Effector memory CD8-positive, alpha-beta T cell (primary cell): ENCODE measurements around the gene GOLIM4.

ENCODE experiments used
- ATAC-seq: fragments of 150-1000 bp; cut with Tn5 transposase; replicated peaks from 2 replicates; pipeline ENCODE4 v1.10.0; 2021; ENCODE audit warnings: mild to moderate bottlenecking, moderate library complexity
- DNase-seq, 3 experiments: peaks; one replicate each; pipeline ENCODE4 v3.0.0; 2021
- H3K27ac Mint-ChIP-seq, 2 donors: one replicate each; pipeline ENCODE4 v1.8.0; 2022; ENCODE audit warnings: mild to moderate bottlenecking in 2 of 2, mixed read lengths in 2 of 2, moderate library complexity in 2 of 2
- H3K27me3 Mint-ChIP-seq, 2 donors: one replicate each; pipeline ENCODE4 v1.8.0; 2022; ENCODE audit warnings: mixed read lengths in 2 of 2
- H3K36me3 Mint-ChIP-seq: one replicate; pipeline ENCODE4 v1.8.0; 2022; ENCODE audit warnings: mild to moderate bottlenecking, moderate library complexity, mixed read lengths; ENCODE audit not compliant: insufficient read depth
- H3K4me1 Mint-ChIP-seq, 2 donors: one replicate each; pipeline ENCODE4 v1.8.0; 2022; ENCODE audit warnings: low read depth in 2 of 2, mixed read lengths in 2 of 2
- H3K4me3 Mint-ChIP-seq, 2 donors: one replicate each; pipeline ENCODE4 v1.8.0; 2022; ENCODE audit warnings: mild to moderate bottlenecking in 2 of 2, mixed read lengths in 2 of 2, moderate library complexity in 2 of 2
- H3K9me3 Mint-ChIP-seq, 2 donors: one replicate each; pipeline ENCODE4 v1.8.0; 2022; ENCODE audit warnings: mixed read lengths in 2 of 2

The GOLIM4 gene

GRCh38 chr3:168080499-168081170 lies 15.1 kb downstream of the GOLIM4 start:
- no peak for DNase-seq
- no peak for ATAC-seq
- Mint-ChIP-seq H3K36me3 (no peaks in the 10 kb centered on the region), H3K4me1 (no peaks in the 10 kb centered on the region), H3K4me3 (no peak overlapping the region), H3K9me3 (no peaks in the 10 kb centered on the region), H3K27me3 (no peaks in the 10 kb centered on the region), H3K27ac (no peak overlapping the region)

GRCh38 chr3:168080022-168080421 lies 15.7 kb downstream of the GOLIM4 start:
- no peak for DNase-seq
- Mint-ChIP-seq H3K4me1 (no peaks in the 10 kb centered on the region), H3K36me3 (no peaks in the 10 kb centered on the region), H3K27ac (no peak overlapping the region), H3K4me3 (no peak overlapping the region), H3K9me3 (no peaks in the 10 kb centered on the region), H3K27me3 (no peaks in the 10 kb centered on the region)
- no peak for ATAC-seq

- no peak overlapping the region for H3K27ac Mint-ChIP-seq
- no peaks in the 10 kb centered on the region for H3K9me3 Mint-ChIP-seq
- no peak overlapping the region for H3K4me3 Mint-ChIP-seq
- DNase-seq (no peak), ATAC-seq (no peak)
- no peaks in the 10 kb centered on the region for H3K36me3 Mint-ChIP-seq
- no peaks in the 10 kb centered on the region for H3K27me3 Mint-ChIP-seq
- no peaks in the 10 kb centered on the region for H3K4me1 Mint-ChIP-seq
Measured at GRCh38 chr3:168077091-168077490, 18.6 kb downstream of the GOLIM4 start.

GRCh38 chr3:168073842-168074605 lies 21.7 kb downstream of the GOLIM4 start:
- Mint-ChIP-seq H3K27me3 (no peaks in the 10 kb centered on the region), H3K4me3 (no peak overlapping the region), H3K36me3 (no peaks in the 10 kb centered on the region), H3K4me1 (no peaks in the 10 kb centered on the region), H3K9me3 (no peaks in the 10 kb centered on the region), H3K27ac (no peak overlapping the region)
- no peak for ATAC-seq
- no peak for DNase-seq

GRCh38 chr3:168072323-168072650 lies 23.4 kb downstream of the GOLIM4 start:
- Mint-ChIP-seq H3K27ac (no peak overlapping the region), H3K4me1 (no peaks in the 10 kb centered on the region), H3K36me3 (no peaks in the 10 kb centered on the region), H3K27me3 (no peaks in the 10 kb centered on the region), H3K4me3 (no peak overlapping the region), H3K9me3 (no peaks in the 10 kb centered on the region)
- ATAC-seq (no peak), DNase-seq (no peak)

GRCh38 chr3:168071591-168072322 lies 24.0 kb downstream of the GOLIM4 start:
- H3K27ac Mint-ChIP-seq: no peak overlapping the region
- no peaks in the 10 kb centered on the region for H3K9me3 Mint-ChIP-seq
- H3K27me3 Mint-ChIP-seq: no peaks in the 10 kb centered on the region
- ATAC-seq: no peak
- H3K36me3 Mint-ChIP-seq: no peaks in the 10 kb centered on the region
- H3K4me3 Mint-ChIP-seq: no peak overlapping the region
- DNase-seq: no peak
- H3K4me1 Mint-ChIP-seq: no peaks in the 10 kb centered on the region

GRCh38 chr3:168070919-168071318 lies 24.8 kb downstream of the GOLIM4 start:
- no peaks in the 10 kb centered on the region for H3K27me3 Mint-ChIP-seq
- H3K27ac Mint-ChIP-seq: no peak overlapping the region
- H3K4me1 Mint-ChIP-seq: no peaks in the 10 kb centered on the region
- no peaks in the 10 kb centered on the region for H3K36me3 Mint-ChIP-seq
- ATAC-seq (no peak), DNase-seq (no peak)
- H3K4me3 Mint-ChIP-seq: no peak overlapping the region
- H3K9me3 Mint-ChIP-seq: no peaks in the 10 kb centered on the region

- no peaks in the 10 kb centered on the region for H3K27me3 Mint-ChIP-seq
- H3K27ac Mint-ChIP-seq: no peak overlapping the region
- DNase-seq: no peak
- ATAC-seq: no peak
- H3K9me3 Mint-ChIP-seq: no peaks in the 10 kb centered on the region
- H3K4me1 Mint-ChIP-seq: no peaks in the 10 kb centered on the region
- no peaks in the 10 kb centered on the region for H3K36me3 Mint-ChIP-seq
- no peak overlapping the region for H3K4me3 Mint-ChIP-seq
Measured at GRCh38 chr3:168068346-168068745, 27.4 kb downstream of the GOLIM4 start.

- no peak overlapping the region for H3K4me3 Mint-ChIP-seq
- ATAC-seq: no peak
- no peaks in the 10 kb centered on the region for H3K9me3 Mint-ChIP-seq
- H3K27ac Mint-ChIP-seq: no peak overlapping the region
- H3K4me1 Mint-ChIP-seq: no peaks in the 10 kb centered on the region
- no peaks in the 10 kb centered on the region for H3K27me3 Mint-ChIP-seq
- no peaks in the 10 kb centered on the region for H3K36me3 Mint-ChIP-seq
- no peak for DNase-seq
Measured at GRCh38 chr3:168066882-168067281, 28.8 kb downstream of the GOLIM4 start.

GRCh38 chr3:168065569-168065968 lies 30.2 kb downstream of the GOLIM4 start:
- Mint-ChIP-seq H3K27me3 (no peaks in the 10 kb centered on the region), H3K27ac (no peak overlapping the region), H3K36me3 (no peaks in the 10 kb centered on the region), H3K9me3 (no peaks in the 10 kb centered on the region), H3K4me1 (peaks cover 0 to 4% of the 10 kb centered on the region in 2 donors), H3K4me3 (no peak overlapping the region)
- no peak for DNase-seq
- no peak for ATAC-seq

GRCh38 chr3:168063122-168063521 lies 32.6 kb downstream of the GOLIM4 start:
- H3K4me3 Mint-ChIP-seq: no peak overlapping the region
- H3K9me3 Mint-ChIP-seq: no peaks in the 10 kb centered on the region
- ATAC-seq (no peak), DNase-seq (no peak)
- no peaks in the 10 kb centered on the region for H3K27me3 Mint-ChIP-seq
- H3K36me3 Mint-ChIP-seq: no peaks in the 10 kb centered on the region
- no peak overlapping the region for H3K27ac Mint-ChIP-seq
- peaks cover 0 to 4% of the 10 kb centered on the region in 2 donors for H3K4me1 Mint-ChIP-seq

GRCh38 chr3:168062679-168063078 lies 33.0 kb downstream of the GOLIM4 start:
- no peak overlapping the region for H3K27ac Mint-ChIP-seq
- H3K4me1 Mint-ChIP-seq: peaks cover 0 to 4% of the 10 kb centered on the region in 2 donors
- DNase-seq (no peak), ATAC-seq (no peak)
- no peak overlapping the region for H3K4me3 Mint-ChIP-seq
- no peaks in the 10 kb centered on the region for H3K27me3 Mint-ChIP-seq
- H3K36me3 Mint-ChIP-seq: no peaks in the 10 kb centered on the region
- H3K9me3 Mint-ChIP-seq: no peaks in the 10 kb centered on the region

GRCh38 chr3:168061332-168061996 lies 34.3 kb downstream of the GOLIM4 start:
- DNase-seq: no peak
- Mint-ChIP-seq H3K27ac (no peak overlapping the region), H3K36me3 (no peaks in the 10 kb centered on the region), H3K9me3 (no peaks in the 10 kb centered on the region), H3K4me3 (peak overlapping the region in 1 of 2 donors; percentile 35), H3K27me3 (no peaks in the 10 kb centered on the region), H3K4me1 (peaks cover 0 to 4% of the 10 kb centered on the region in 2 donors)
- ATAC-seq: peak; percentile 49
